Hindlimb muscle (tissue), 1 donor: ENCODE data around the gene ENKUR. TPM values are rescaled to one million over a fixed set of nuclear protein-coding genes. Genes with fewer than 3 reads are reported as not detected.
A peak's percentile ranks its signal among the peaks of the same experiment; 100 is the strongest.

Source experiments
- DNase-seq: peaks from one replicate; pipeline ENCODE4 v3.0.0-alpha.2; 2013
- polyA plus RNA-seq: library from polyadenylated mRNA; unstranded; fragments of 120-200 nt; gene quantifications from one replicate; pipeline ENCODE4 v1.2.1, GENCODE V29; 2013; ENCODE audit not compliant: insufficient read length

The ENKUR gene
- polyA plus RNA-seq: 0.30 TPM

- DNase-seq: peak; percentile 92
Observed at GRCh38 chr10:25015828-25016375, at the start of gene ENKUR. Gene ENKUR (minus strand): TSS chr10:25016158. CDS start chr10:25015936, 222 bp downstream.

- no peak for DNase-seq
Observed at GRCh38 chr10:25064401-25064800, 48.4 kb upstream of the ENKUR start.

GRCh38 chr10:25063644-25064043 lies 47.7 kb upstream of the ENKUR start:
- no peak for DNase-seq

GRCh38 chr10:25063157-25063556 lies 47.2 kb upstream of the ENKUR start:
- DNase-seq: no peak

- no peak for DNase-seq
Observed at GRCh38 chr10:25061711-25062449, 45.9 kb upstream of the ENKUR start.

- DNase-seq: no peak
Observed at GRCh38 chr10:25061125-25061524, 45.2 kb upstream of the ENKUR start.

GRCh38 chr10:25059990-25060389 lies 44.0 kb upstream of the ENKUR start:
- DNase-seq: no peak

GRCh38 chr10:25057886-25058285 lies 41.9 kb upstream of the ENKUR start:
- DNase-seq: no peak

- DNase-seq: no peak
Observed at GRCh38 chr10:25056726-25057125, 40.8 kb upstream of the ENKUR start.

GRCh38 chr10:25052012-25052411 lies 36.1 kb upstream of the ENKUR start:
- DNase-seq: no peak

GRCh38 chr10:25050402-25050801 lies 34.4 kb upstream of the ENKUR start:
- no peak for DNase-seq

GRCh38 chr10:25049966-25050365 lies 34.0 kb upstream of the ENKUR start:
- DNase-seq: no peak

GRCh38 chr10:25048450-25048849 lies 32.5 kb upstream of the ENKUR start:
- no peak for DNase-seq

- DNase-seq: no peak
Observed at GRCh38 chr10:25047591-25048301, 31.8 kb upstream of the ENKUR start.

GRCh38 chr10:25047088-25047487 lies 31.1 kb upstream of the ENKUR start:
- no peak for DNase-seq

- DNase-seq: no peak
Observed at GRCh38 chr10:25046641-25047040, 30.7 kb upstream of the ENKUR start.

GRCh38 chr10:25039531-25039930 lies 23.6 kb upstream of the ENKUR start:
- DNase-seq: no peak

GRCh38 chr10:25038325-25038724 lies 22.4 kb upstream of the ENKUR start:
- no peak for DNase-seq

GRCh38 chr10:25036381-25036780 lies 20.4 kb upstream of the ENKUR start:
- no peak for DNase-seq

GRCh38 chr10:25029519-25029918 lies 13.6 kb upstream of the ENKUR start:
- DNase-seq: no peak

- no peak for DNase-seq
Observed at GRCh38 chr10:25028711-25029110, 12.8 kb upstream of the ENKUR start.

GRCh38 chr10:25026463-25026862 lies 10.5 kb upstream of the ENKUR start:
- DNase-seq: no peak

GRCh38 chr10:25024528-25024927 lies 8.6 kb upstream of the ENKUR start:
- no peak for DNase-seq

GRCh38 chr10:25023278-25023677 lies 7.3 kb upstream of the ENKUR start:
- peak; percentile 11 for DNase-seq
